ENCODE data around the gene EXT2.

- TF ChIP-seq CTCF (IDR thresholded peaks at IDR 0.05) (no peak), POLR2A (IDR thresholded peaks at IDR 0.05; ENCODE audit: low read depth) (no peak)
Observed at GRCh38 chr11:44088871-44089270, 6.6 kb upstream of the EXT2 start.
